ENCODE data around the gene EXOC2.

Gene EXOC2

DNA sequence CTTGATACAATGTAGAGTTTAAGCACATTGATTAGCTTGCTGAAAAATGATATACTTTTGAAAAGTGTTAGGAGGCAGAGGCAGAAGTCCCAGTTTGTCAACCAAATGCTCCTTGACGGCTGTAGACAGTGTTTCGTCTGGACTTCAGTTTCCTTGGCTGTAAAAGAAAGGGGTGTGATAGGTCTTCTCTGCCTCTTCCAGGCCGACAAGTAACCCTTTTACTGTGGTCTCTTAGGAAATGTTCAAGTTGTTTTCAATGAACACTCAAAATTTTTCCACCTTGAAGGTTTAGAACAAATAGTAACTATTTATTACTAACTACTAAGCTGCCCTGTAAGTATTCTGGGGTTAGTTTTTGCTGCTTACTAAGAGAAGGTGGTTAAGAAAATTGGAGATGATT is 179.0 kb downstream of the EXOC2 start:
- no peak for DNase-seq

DNA sequence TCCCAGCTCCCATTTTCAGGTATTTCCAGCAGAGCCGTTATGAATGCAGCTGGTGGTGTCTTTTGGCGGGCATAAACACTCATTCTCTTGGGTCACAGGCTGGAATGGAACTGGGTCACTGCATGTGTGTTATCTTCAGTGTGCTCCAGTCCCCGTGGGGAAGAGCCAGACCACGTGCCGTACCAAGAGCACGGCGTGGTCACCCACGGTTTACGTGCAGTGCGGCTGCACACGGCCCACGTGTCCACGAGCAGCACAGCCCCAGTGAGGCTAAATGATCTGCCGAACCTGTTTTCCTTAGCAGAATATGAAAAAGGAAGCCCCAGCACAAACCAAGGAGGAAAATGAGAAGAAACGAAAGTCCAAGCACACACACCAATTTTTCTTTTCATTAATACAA is 179.9 kb downstream of the EXOC2 start:
- no peak for DNase-seq

DNA sequence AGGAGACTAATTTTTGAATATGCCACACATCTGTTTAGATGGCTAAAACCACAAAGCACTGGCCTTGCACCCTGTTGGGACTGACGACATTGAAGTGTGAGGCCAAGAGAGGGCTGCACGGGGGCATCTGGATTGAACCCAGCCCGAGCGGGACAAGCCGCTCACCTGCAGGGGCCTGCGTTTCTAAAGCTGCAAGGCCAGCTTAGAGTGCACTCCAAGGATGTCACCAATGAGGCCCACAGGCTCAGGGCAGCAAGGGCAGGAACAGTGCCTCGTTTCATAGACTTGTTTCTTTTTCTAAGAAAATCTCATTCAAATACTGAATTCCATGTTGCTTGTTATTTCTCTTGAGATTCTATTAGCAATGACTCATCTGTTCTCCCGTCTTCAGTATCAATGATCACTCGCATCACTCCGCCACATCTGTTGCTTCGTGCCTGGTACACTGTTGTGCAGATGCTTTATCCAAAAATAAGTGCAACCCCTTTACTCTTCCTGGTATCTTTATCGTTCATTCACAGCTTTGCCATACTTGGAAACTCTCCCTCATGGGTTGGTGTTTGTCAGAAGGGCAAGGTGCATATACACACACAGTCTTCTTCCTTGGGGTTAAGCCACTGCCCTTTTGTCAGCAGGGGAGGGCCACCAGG is 181.3 kb downstream of the EXOC2 start:
- DNase-seq: no peak

DNA sequence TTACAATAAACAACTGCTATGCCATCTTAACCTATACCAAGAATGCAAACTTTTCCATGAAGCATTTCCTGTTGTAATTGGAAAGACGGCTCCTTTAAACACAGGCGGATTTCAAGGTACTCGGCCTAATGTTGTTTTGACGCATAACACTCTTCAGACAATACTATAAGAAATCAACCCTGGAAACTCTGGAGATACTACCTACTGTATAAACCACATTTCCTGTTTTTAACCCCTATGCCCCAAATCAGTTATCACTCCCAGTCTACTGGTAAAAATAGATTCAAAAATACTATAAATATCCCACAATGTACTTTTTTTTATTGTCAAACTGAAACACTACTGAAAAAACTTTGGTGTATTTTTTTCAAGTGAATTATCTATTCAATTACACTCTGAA is 183.3 kb downstream of the EXOC2 start:
- no peak for DNase-seq

DNA sequence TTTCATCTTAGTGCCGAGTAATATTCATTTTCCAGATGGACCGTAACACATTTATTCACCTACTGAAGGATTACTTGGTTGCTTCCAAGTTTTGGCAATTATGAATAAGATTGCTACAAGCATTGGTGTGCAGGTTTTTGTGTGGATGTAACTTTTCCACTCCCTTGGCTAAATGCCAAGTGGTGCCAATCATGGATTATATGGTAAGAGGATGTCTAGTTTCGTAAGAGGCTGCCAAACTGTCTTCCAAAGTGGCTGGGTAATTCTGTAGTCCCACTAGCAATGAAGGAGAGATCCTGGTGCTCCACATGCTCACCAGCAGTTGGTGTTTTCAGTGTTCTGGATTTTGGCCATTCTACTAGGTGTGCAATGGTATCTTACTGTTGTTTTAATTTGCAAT is 184.3 kb downstream of the EXOC2 start:
- no peak for DNase-seq

DNA sequence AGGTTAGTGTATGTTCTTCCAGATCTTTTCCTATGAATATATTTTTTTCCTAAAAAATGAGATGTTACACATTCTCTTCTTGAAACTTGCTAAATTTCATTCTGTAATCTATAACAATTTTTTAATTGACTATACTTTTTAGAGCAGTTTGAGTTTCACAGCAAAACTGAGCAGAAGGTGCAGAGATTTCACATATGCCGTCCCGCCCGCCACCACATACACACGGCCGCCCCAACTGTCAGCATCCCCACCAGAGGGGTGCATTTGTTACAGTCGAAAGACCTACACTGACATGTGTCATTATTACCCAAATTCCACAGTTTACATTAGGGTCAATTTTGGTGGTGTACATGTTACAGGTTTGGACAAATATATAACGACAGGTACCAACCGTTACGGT is 184.9 kb downstream of the EXOC2 start:
- DNase-seq: no peak

DNA sequence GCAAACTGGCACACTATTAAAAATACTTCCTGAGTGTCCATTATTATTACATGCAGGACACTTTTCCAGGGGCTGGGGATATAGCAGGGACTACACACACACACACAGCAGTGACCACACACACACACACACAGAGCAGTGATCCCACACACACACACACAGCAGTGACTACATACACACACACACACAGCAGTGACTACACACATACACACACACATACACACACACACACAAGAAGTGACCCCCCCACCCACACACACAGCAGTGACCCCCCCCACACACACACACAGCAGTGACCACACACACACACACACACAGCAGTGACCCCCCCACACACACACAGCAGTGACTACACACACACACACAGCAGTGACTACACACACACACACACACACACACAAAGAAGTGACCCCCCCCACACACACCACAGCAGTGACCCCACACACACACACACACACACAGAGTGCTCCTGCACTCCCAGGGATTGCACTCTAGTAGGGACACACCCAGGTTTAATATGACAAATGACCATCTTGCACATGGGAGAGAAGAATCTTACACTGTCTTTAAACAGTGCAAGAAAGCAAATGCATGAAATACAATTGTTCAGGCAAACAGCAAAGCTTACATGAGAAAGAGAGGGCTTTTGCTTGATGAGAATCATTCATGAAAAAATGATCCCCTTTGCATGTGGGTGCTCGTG is 185.9 kb downstream of the EXOC2 start:
- no peak for DNase-seq

DNA sequence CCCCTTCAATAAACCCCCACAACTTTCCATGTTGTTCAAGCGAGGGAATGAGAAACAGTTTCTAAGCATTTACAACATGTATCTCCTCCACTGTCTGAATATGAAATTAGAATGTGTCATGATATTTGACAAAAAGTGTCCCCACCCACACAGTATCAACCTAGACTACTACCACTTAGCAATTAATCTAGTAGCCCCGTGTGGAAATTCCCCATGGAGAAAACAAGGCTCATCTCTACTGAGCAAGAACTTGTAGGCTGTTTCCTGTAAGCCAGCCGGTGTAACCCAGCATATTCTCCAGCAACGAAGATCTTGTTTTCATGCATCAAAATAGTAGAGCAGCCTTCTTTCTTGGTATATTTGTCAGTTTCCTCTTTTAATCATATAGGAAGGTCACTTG is 186.4 kb downstream of the EXOC2 start:
- no peak for DNase-seq

DNA sequence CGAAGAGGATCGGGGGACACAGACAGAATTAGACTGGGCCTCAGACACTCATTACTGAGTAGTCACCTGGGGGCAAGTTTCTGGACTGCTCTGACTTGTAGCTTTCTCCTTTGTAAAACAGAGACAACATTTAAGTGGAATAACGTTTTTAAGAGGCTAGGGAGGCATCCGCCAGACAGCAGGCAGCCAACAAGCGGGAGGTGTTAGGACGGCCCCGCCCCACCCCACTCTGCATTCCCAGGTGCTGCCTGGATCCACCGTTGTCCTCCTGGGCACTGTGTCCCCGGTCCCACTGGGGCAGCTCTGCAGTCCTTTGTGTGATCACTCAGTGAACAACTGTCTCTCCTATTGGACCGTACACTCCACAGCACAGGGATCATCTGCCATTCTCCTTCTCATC is 187.6 kb downstream of the EXOC2 start:
- DNase-seq: no peak

DNA sequence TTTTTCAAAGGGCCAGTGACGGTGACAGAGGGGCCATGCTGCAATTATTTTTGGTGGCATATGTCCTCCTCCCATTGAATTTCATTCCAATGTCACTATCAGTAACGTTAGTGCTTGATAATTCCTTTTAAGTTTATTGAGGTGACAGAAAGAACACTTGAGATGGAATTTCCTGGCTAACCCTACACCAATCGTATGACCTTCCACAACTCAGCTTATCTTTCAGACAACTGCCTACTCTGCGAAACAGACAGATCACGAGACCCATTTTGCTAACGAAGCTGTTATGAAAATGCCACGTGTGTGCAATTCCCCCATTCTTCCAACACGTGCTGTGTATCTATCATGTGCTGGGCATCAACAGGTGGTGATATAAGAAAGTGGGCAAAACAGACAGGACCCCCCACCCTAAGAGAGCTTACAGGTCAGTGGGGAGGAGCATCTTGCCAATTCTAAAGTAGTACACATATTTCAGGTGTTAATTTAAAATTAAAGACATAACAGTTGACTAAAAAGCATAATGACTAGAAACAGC is 188.4 kb downstream of the EXOC2 start:
- DNase-seq: no peak

DNA sequence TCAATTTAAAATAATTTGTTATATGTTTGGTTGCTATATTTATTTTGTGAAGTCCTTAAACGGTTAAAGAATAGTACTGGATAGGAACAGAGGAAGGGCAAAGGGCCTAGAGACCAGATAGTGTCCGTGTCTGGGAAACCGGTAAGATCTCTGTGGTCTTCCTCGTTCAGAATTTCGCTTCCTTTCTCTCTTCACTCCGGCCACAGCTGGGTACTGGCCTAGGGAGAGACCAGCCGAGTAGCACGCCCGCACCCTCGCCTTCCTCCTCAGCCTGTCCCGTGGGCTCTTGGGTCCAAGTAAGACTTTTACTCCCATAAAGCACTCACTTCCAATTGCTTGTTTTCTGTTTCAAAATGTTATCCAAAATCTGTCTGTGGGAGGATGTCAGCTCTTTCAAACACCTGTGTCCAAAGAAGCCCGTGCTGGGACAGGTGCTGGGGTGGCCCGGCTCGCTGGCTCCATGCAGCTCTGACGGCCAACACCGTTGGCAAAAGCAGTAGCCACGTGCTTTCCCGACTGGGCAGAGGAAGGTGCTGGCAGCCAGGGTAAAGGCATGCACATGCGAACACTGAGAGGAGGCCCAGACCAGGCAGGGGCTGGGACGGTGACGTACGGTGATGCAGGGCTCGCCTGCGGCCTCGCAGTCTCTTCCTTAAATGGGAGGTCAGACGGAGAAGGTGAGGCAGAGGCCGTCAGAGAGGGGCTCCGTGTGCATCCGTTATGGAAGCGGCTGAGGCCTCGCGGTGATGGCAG is 189.2 kb downstream of the EXOC2 start:
- no peak for DNase-seq

DNA sequence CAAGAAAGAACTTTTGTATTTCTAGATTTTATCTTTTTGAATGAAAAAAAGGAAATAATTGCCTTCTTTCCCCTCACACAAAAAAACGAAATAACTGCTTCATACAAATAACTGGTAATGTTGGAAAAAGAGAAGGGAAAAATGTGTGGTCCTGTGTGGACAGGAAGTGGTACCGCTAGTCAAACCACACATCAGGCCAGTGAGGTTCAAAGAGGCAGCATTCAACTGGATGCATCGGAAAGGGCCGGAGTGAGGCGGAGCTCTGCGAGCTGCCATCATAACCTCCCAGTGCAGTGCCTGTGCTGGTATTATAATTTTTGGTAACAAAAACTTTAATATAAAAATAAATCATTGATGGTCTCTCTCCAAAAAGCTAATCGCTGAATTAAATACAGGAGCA is 190.2 kb downstream of the EXOC2 start:
- no peak for DNase-seq

DNA sequence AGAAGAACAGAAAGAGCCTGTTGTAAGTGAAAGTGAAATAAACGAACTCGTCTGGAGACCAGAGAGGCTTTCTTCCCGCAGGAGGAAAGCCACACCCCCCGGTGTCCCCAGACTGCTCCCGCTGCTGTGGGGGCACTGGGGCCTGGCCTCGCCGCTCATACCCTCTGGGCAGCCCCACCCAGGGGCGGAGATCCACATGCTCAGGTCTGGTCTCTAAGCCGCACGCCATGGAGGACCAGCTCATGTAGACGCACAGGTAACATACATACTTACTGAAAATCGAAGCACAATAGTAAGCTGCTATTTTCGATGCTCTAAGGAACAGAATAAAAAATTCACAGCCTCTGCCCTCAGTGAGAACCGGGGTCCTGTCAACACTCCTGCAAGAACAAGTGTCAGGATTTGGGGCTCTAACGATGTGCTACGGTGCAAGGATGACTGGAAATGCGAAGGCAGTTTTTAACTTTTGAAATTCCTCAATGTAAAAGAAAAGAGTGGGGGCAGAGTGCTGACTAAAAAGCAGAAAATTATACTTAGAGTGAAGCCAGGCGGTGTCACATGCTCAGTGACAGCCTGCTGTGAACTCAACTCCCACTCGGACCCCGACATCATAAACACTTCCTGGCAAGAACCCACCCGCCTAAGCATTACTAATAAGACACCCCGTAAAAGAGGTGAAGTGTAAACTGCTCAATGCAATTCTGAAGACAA is 190.9 kb downstream of the EXOC2 start:
- no peak for DNase-seq

DNA sequence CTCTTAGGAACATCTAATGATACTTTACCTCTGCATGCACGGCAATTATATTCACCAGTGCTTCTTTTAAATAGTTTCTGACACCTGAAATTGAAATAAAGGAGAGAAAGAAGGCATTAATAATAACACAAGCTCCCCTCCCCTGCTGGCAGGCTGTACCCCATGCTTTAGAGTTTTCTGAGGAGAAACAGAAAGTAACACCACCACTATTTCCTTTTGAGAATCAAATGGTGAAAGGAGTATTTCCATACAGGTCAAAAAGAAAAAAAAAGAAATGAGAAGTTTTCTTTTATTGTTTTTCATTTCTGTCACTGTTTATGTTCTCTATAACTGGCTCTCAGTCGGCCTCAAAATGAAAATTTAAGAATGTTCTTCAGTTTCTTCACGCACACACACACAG is 193.3 kb downstream of the EXOC2 start:
- no peak for DNase-seq

DNA sequence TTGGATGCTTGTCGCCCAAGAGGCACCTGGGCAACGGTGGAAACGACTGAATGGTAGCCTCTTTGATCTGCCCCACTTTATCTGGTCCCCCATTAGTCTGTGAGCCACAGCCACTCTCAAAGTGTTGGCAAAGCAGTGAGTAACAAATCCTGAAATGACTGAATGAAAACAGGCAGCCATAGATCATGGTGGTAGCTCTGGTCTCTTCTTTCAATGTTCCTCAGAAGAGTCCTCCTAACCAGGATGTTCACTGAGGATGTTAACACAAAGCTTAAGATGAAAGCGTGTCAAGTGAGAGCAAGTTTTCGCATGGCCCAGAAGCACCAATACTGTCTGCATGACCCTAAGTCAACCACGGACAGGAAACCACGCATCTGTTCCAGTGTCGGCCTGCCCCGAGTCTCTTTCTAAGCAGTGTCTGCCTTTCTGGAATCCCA is 194.1 kb downstream of the EXOC2 start:
- no peak for DNase-seq

DNA sequence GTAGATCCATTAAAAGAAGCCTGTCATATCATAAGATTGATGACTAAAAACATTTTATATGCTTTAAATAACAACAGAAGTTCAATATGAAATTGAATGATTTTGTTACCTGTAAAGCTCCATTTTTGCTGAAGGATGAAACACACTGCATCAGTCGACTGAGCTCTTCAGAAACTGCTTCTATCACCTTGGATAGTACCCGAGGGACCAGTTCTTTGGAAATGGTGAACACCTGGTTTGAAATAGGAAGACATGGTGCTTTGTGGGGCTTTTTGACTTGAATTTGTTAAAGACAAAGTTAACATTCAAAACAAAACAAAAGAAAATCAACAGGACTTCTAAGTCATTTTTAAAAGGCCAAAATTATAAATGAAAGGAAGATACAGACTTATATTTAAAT is 195.7 kb downstream of the EXOC2 start:
- DNase-seq: no peak

DNA sequence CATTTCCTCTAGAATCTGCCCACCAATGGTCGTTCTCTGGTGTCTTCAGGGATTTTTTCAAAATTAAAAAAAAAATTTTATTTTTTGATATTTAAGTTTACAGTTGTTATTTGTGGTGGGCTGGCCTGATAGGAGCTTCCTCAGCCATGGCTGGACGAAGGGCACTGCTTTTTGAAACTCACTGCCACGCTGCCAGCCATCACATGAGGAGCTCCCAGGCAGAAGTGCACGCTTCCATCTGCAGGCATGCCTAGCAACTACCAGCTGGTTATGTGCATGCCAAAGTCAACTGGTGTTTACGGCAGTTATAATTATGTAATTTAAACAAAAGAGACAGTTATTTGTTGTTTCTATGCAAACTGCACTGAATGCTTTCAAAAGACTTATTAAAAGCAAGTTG is 196.3 kb downstream of the EXOC2 start:
- no peak for DNase-seq

DNA sequence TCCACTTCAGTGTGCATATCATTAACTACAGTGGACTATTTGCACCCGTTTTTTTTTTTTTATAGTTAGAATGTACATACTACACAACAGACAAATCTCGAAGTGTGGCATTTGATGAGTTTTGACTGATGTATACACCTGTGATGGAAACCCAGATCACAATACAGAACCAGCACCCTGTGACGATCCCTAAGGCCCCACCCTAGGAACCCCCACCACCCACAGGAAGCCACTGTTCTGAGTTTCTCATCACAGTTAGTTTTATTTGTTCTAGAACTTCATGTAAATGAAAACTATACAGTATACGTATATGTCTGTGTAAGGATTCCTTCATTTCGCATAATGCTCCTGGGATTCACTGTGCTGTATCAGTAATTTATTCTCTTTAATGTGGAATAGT is 198.5 kb downstream of the EXOC2 start:
- DNase-seq: no peak

DNA sequence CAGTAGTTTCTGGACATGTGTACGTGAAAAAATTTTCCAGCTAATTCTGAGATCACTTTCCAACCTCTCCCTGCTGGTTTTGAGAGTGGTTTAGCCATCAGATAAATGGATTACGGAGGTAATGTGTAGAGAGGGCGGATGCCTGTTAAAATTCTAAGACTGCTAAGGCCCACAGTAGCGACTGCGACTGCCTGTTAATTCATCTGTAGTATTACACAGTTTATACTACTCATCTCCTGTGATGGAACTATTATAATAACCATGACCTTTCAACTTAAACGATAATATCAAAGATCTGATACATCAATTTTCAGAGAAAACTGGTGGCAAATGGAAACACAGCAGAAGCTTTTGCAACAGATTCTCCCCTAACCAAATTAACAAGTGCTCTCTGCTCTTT is 199.1 kb downstream of the EXOC2 start:
- no peak for DNase-seq

DNA sequence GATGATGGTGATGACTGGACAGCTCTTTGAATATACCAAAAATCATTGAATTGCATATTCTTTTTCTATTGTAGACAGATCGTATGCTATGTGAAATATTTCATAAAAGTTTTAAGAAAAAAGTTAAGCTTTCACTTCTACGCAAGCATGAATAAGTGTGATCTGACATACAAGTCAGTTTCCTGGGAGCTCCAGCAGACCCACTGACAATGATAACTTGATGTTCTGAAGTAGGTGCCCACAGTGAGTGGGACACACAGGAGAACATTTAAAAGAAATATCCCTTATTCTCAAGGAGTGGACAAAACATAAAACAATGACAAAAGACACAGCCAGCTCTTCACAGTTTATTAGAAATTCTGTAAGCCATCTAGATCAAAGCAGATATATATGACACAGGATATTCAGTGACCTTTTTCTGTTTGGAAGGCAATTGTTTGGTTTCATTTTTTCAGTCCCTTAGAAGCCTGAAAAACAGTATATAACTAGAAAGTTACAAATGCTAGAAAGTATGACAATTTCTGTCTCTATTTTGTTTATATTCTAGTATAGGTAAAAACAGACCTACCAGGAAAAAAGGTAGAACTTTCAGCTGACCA is 200.0 kb downstream of the EXOC2 start:
- DNase-seq: no peak

DNA sequence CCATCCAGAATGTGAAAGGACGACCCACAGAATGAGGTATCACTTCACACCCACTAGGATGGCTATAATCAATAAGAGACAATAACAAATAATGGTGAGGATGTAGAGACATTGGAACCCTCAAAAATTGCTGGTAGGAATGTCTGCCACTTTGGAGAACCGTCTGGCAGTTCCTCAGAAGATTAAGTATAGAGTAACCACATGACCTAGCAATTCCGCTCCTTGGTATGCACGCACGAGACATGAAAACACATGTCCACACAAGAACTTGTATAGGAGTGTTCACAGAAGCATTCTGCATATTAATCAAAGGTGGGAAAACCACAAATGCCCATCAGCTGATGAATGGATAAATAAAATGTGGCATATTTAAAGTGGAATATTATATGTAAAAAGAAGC is 200.8 kb downstream of the EXOC2 start:
- DNase-seq: no peak

DNA sequence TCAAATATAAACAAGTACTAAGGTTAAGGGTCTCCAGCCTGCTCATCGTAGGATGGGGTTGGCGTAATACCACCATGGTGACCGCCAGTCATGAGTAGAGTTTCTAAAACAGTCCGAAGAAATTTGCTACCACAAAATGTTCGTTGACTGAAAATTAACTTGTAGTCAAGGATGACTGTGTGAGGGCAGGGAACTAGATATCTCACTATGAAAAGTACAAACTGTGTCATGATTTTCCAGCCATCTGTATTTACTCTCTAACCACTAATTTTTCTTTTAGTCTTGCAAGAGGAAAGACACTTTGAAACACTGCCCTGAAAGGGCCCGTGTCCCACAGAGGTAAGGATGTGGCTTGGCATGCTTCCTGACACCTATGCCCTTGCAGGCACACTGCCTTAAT is 201.7 kb downstream of the EXOC2 start:
- no peak for DNase-seq

Measured in islet precursor cell (in vitro differentiated cells).